Neuronal stem cell (in vitro differentiated cells): Measurements from ENCODE around the gene PGS1.

Experiments used
- DNase-seq: peaks from one replicate; pipeline ENCODE4 v3.0.0-alpha.2; 2013; ENCODE audit warnings: low spot score
- H2AFZ ChIP-seq: one replicate; pipeline ENCODE4 v1.6.1; 2013; ENCODE audit warnings: mild to moderate bottlenecking, low read length, inconsistent platforms
- H2AK5ac ChIP-seq: 2 replicates; pipeline ENCODE4 v1.6.1; 2013; ENCODE audit warnings: low read depth, mild to moderate bottlenecking, inconsistent platforms, low read length, moderate library complexity, mixed read lengths
- H2BK120ac ChIP-seq: 2 replicates; pipeline ENCODE4 v1.6.1; 2013; ENCODE audit warnings: low read depth, mild to moderate bottlenecking, inconsistent platforms, low read length, moderate library complexity, mixed read lengths
- H2BK12ac ChIP-seq: one replicate; pipeline ENCODE4 v1.6.1; 2013; ENCODE audit warnings: low read length, inconsistent platforms
- H2BK15ac ChIP-seq: 2 replicates; pipeline ENCODE4 v1.6.1; 2013; ENCODE audit warnings: mild to moderate bottlenecking, low read length, inconsistent platforms, mixed read lengths
- H2BK5ac ChIP-seq: one replicate; pipeline ENCODE4 v1.6.1; 2013; ENCODE audit warnings: inconsistent platforms, mild to moderate bottlenecking, low read length, moderate library complexity
- H3K14ac ChIP-seq: one replicate; pipeline ENCODE4 v1.6.1; 2013; ENCODE audit warnings: low read length, inconsistent platforms
- H3K18ac ChIP-seq: 2 replicates; pipeline ENCODE4 v1.6.1; 2013; ENCODE audit warnings: low read length, inconsistent platforms
- H3K23ac ChIP-seq: 2 replicates; pipeline ENCODE4 v1.6.1; 2013; ENCODE audit warnings: low read depth, mild to moderate bottlenecking, mixed read lengths, low read length, inconsistent platforms; ENCODE audit not compliant: poor library complexity
- H3K27ac ChIP-seq: replicated peaks from 3 replicates; pipeline ENCODE4 v1.5.1; 2013; ENCODE audit warnings: low read length, inconsistent platforms
- H3K27me3 ChIP-seq, 3 experiments: 2 replicates each; pipeline ENCODE4 v1.6.1; 2013; ENCODE audit warnings: low read length in 3 of 3, mild to moderate bottlenecking in 2 of 3, inconsistent platforms in 1 of 3, low read depth in 1 of 3, mixed read lengths in 1 of 3, moderate library complexity in 1 of 3; ENCODE audit not compliant: control insufficient read depth in 3 of 3, insufficient read depth in 3 of 3
- H3K36me3 ChIP-seq, 2 donors: replicated peaks in 1 of 2; 2 replicates each; pipeline ENCODE4 v1.6.1; 2013; ENCODE audit warnings: low read length in 2 of 2; ENCODE audit not compliant: control insufficient read depth in 2 of 2, insufficient read depth in 2 of 2
- H3K4ac ChIP-seq: 2 replicates; pipeline ENCODE4 v1.6.1; 2013; ENCODE audit warnings: inconsistent platforms, mild to moderate bottlenecking, low read length, moderate library complexity
- H3K4me1 ChIP-seq, 2 donors: 1 replicate in 1 of 2; 2 replicates in 1 of 2; pipeline ENCODE4 v1.6.1; 2013; ENCODE audit warnings: low read length in 2 of 2, low read depth in 1 of 2; ENCODE audit not compliant: control insufficient read depth in 2 of 2, insufficient read depth in 1 of 2
- H3K4me2 ChIP-seq: one replicate; pipeline ENCODE4 v1.6.1; 2013; ENCODE audit warnings: mild to moderate bottlenecking, low read length, inconsistent platforms; ENCODE audit not compliant: insufficient read depth, poor library complexity, severe bottlenecking
- H3K4me3 ChIP-seq, 2 donors: 2 replicates each; pipeline ENCODE4 v1.5.1; 2013; ENCODE audit warnings: low read length in 2 of 2, mild to moderate bottlenecking in 2 of 2, inconsistent platforms in 1 of 2, moderate library complexity in 1 of 2
- H3K79me1 ChIP-seq: one replicate; pipeline ENCODE4 v1.6.1; 2013; ENCODE audit warnings: low read depth, mild to moderate bottlenecking, inconsistent platforms, low read length, moderate library complexity
- H3K9ac ChIP-seq: one replicate; pipeline ENCODE4 v1.6.1; 2013; ENCODE audit warnings: mild to moderate bottlenecking, low read depth, low read length, inconsistent platforms; ENCODE audit not compliant: poor library complexity
- H3K9me3 ChIP-seq, 2 donors: replicated peaks in 1 of 2; 2 replicates each; pipeline versions ENCODE3 to v1.6.1; 2013; ENCODE audit warnings: low read length in 2 of 2, mild to moderate bottlenecking in 2 of 2, inconsistent platforms in 1 of 2, low read depth in 1 of 2, mixed read lengths in 1 of 2, moderate library complexity in 1 of 2; ENCODE audit not compliant: control insufficient read depth in 2 of 2, insufficient read depth in 1 of 2
- H4K8ac ChIP-seq: one replicate; pipeline ENCODE4 v1.6.1; 2013; ENCODE audit warnings: low read depth, mild to moderate bottlenecking, inconsistent platforms, low read length, moderate library complexity
- H4K91ac ChIP-seq: one replicate; pipeline ENCODE4 v1.6.1; 2013; ENCODE audit warnings: low read length, low read depth, mild to moderate bottlenecking, inconsistent platforms; ENCODE audit not compliant: poor library complexity
- WGBS, 2 donors: extraction: QIAGEN DNeasy Blood & Tissue Kit; methylation state at CpG; one replicate each; pipeline ENCODE4 v1.1.7; 2013; ENCODE audit warnings: missing lambda C conversion rate in 2 of 2, mixed read lengths in 1 of 2; ENCODE audit not compliant: insufficient read length in 2 of 2, insufficient replicate concordance in 1 of 2; ENCODE audit errors: extremely low coverage in 2 of 2; 5-methylcytosine and 5-hydroxymethylcytosine counted together

Gene PGS1

GRCh38 chr17:78446833-78447232, 68.4 kb downstream of the PGS1 start:
- H3K27ac ChIP-seq: no peak overlapping the region
- no peaks in the 10 kb centered on the region for H3K36me3 ChIP-seq
- H3K23ac ChIP-seq: no peak overlapping the region
- H4K91ac ChIP-seq: no peak overlapping the region
- H2AFZ ChIP-seq: no peak overlapping the region
- no peak overlapping the region for H3K4me2 ChIP-seq
- no peak overlapping the region for H3K18ac ChIP-seq
- H4K8ac ChIP-seq: no peak overlapping the region
- no peak overlapping the region for H3K9ac ChIP-seq
- no peak overlapping the region for H2BK5ac ChIP-seq
- peaks cover 0 to 2% of the 10 kb centered on the region in 2 donors for H3K9me3 ChIP-seq
- no peak overlapping the region for H3K14ac ChIP-seq
- no peak for DNase-seq
- no peaks in the 10 kb centered on the region for H3K79me1 ChIP-seq
- no peak overlapping the region for H3K4ac ChIP-seq
- H2BK12ac ChIP-seq: no peak overlapping the region
- no CpG with 5 or more reads among the region's 7 CpGs for WGBS, 2 donors
- H3K27me3 ChIP-seq: peaks cover 0 to 6% (median 0%) of the 10 kb centered on the region in 3 experiments
- no peak overlapping the region for H2BK15ac ChIP-seq
- peaks cover 3 to 4% of the 10 kb centered on the region in 2 donors for H3K4me1 ChIP-seq
- H2BK120ac ChIP-seq: no peak overlapping the region
- H3K4me3 ChIP-seq: no peak overlapping the region
- no peak overlapping the region for H2AK5ac ChIP-seq

- Histone ChIP-seq H4K91ac (no peak overlapping the region), H3K14ac (no peak overlapping the region), H3K27ac (no peak overlapping the region), H3K4me1 (no peaks in the 10 kb centered on the region), H2BK15ac (no peak overlapping the region), H3K4me2 (no peak overlapping the region), H2AK5ac (no peak overlapping the region), H2AFZ (no peak overlapping the region), H2BK120ac (no peak overlapping the region), H3K4ac (no peak overlapping the region), H2BK12ac (no peak overlapping the region), H2BK5ac (no peak overlapping the region), H3K23ac (no peak overlapping the region), H3K9ac (no peak overlapping the region), H3K18ac (no peak overlapping the region), H3K36me3 (no peaks in the 10 kb centered on the region), H3K27me3 (peaks cover 0 to 8% (median 0%) of the 10 kb centered on the region in 3 experiments), H3K9me3 (peaks cover 0 to 2% of the 10 kb centered on the region in 2 donors), H3K4me3 (no peak overlapping the region), H4K8ac (no peak overlapping the region), H3K79me1 (no peaks in the 10 kb centered on the region)
- no CpG with 5 or more reads among the region's 5 CpGs for WGBS, 2 donors
- no peak for DNase-seq
Measured at GRCh38 chr17:78448356-78448993, 70.0 kb downstream of the PGS1 start.

- peak overlapping the region; percentile 13 for H3K18ac ChIP-seq
- WGBS, 2 donors: no CpG with 5 or more reads among the region's 14 CpGs
- no peak overlapping the region for H3K4me2 ChIP-seq
- H3K27me3 ChIP-seq: peaks cover 0 to 8% (median 0%) of the 10 kb centered on the region in 3 experiments
- H3K4me1 ChIP-seq: no peaks in the 10 kb centered on the region
- no peak overlapping the region for H2BK120ac ChIP-seq
- H4K8ac ChIP-seq: peak overlapping the region; percentile 74
- H2AK5ac ChIP-seq: peak overlapping the region; percentile 77
- H2BK5ac ChIP-seq: no peak overlapping the region
- H2AFZ ChIP-seq: no peak overlapping the region
- H3K27ac ChIP-seq: no peak overlapping the region
- H4K91ac ChIP-seq: no peak overlapping the region
- peak overlapping the region; percentile 74 for H3K9ac ChIP-seq
- no peak for DNase-seq
- H3K14ac ChIP-seq: no peak overlapping the region
- no peak overlapping the region for H3K4ac ChIP-seq
- H3K79me1 ChIP-seq: no peaks in the 10 kb centered on the region
- H3K9me3 ChIP-seq: peaks cover 0 to 2% of the 10 kb centered on the region in 2 donors
- no peaks in the 10 kb centered on the region for H3K36me3 ChIP-seq
- peak overlapping the region; percentile 88 for H3K23ac ChIP-seq
- no peak overlapping the region for H2BK15ac ChIP-seq
- no peak overlapping the region for H3K4me3 ChIP-seq
- H2BK12ac ChIP-seq: no peak overlapping the region
Measured at GRCh38 chr17:78449983-78450595, 71.6 kb downstream of the PGS1 start.

- Histone ChIP-seq H3K4ac (no peak overlapping the region), H3K27me3 (peaks cover 0 to 8% (median 0%) of the 10 kb centered on the region in 3 experiments), H2BK12ac (no peak overlapping the region), H2BK120ac (no peak overlapping the region), H3K79me1 (no peaks in the 10 kb centered on the region), H3K23ac (peak overlapping the region; percentile 88), H2AFZ (peak overlapping the region; percentile 17), H3K18ac (peak overlapping the region; percentile 13), H3K9ac (peak overlapping the region; percentile 74), H3K36me3 (no peaks in the 10 kb centered on the region), H3K4me2 (no peak overlapping the region), H3K9me3 (peaks cover 0 to 2% of the 10 kb centered on the region in 2 donors), H3K27ac (no peak overlapping the region), H3K4me3 (no peak overlapping the region), H3K14ac (peak overlapping the region; percentile 61), H4K8ac (no peak overlapping the region), H4K91ac (no peak overlapping the region), H2BK15ac (no peak overlapping the region), H3K4me1 (no peaks in the 10 kb centered on the region), H2AK5ac (peak overlapping the region; percentile 77), H2BK5ac (no peak overlapping the region)
- no CpG with 5 or more reads among the region's 20 CpGs for WGBS, 2 donors
- DNase-seq: no peak
Measured at GRCh38 chr17:78450696-78451345, 72.4 kb downstream of the PGS1 start.
